ENCODE data around the gene PARP4.

GRCh38 chr13:24491845-24492244 is 20.7 kb downstream of the PARP4 start:
- TF ChIP-seq EZH2 (IDR thresholded peaks at IDR 0.05; ENCODE audit: insufficient read depth, poor library complexity, severe bottlenecking) (no peak), EZH2phosphoT487 (IDR thresholded peaks at IDR 0.05; ENCODE audit: insufficient read depth, low read depth) (no peak)
